AG04450 (cell line): Measurements from ENCODE around the gene ANKUB1. TPM values are rescaled to one million over a fixed set of nuclear protein-coding genes. Genes with fewer than 3 reads are reported as not detected.

Experiments used
- CTCF ChIA-PET: fragments of 300-600, 350-600 bp; formaldehyde crosslinking; extraction: SDS; loops from one replicate; lab custom pipeline; 2022; ENCODE audit warnings: antibody characterized with exemption, inconsistent platforms; lab: Charles Lee
- POLR2A ChIA-PET: fragments of 350-600 bp; formaldehyde crosslinking; extraction: SDS; loops from one replicate; lab custom pipeline; 2021; ENCODE audit warnings: antibody characterized with exemption, inconsistent platforms; lab: Yijun Ruan, JAX
- DNase-seq: peaks from one replicate; pipeline ENCODE4 v3.0.0-alpha.2; 2011; ENCODE audit warnings: low read depth, low spot score
- H3K27ac ChIP-seq: one replicate; pipeline ENCODE4 v1.5.1; 2012; ENCODE audit warnings: low read depth, low read length, control low read depth
- H3K27me3 ChIP-seq: one replicate; pipeline ENCODE4 v1.6.0; 2012; ENCODE audit warnings: low read length; ENCODE audit not compliant: control insufficient read depth, insufficient read depth
- H3K4me3 ChIP-seq: 2 replicates; pipeline ENCODE4 v1.5.1; 2011; ENCODE audit warnings: mild to moderate bottlenecking, low read depth, low read length, control low read depth
- H3K9me3 ChIP-seq: 2 replicates; pipeline ENCODE4 v1.5.1; 2012; ENCODE audit warnings: low read length; ENCODE audit not compliant: control insufficient read depth, insufficient read depth
- polyA plus RNA-seq: library from polyadenylated mRNA; depleted of rRNA; stranded (reverse); fragments of >200 nt; gene quantifications from 2 replicates; pipeline ENCODE4 v1.2.3, GENCODE V29; 2011; rRNA removed
- small RNA-seq: library from RNA; depleted of rRNA; stranded (forward); fragments of <200 nt; gene quantifications from one replicate; pipeline ENCODE3, GENCODE V24; 2012; ENCODE audit warnings: low read depth; ENCODE audit not compliant: insufficient read length
- TF ChIP-seq, protein P1 (sequence below): IDR thresholded peaks from 2 replicates; pipeline ENCODE4 v1.5.1; 2011; ENCODE audit warnings: low read depth, low read length, control low read depth, inconsistent platforms

The ANKUB1 gene
- polyA plus RNA-seq, 1 experiment = not detected

DNA sequence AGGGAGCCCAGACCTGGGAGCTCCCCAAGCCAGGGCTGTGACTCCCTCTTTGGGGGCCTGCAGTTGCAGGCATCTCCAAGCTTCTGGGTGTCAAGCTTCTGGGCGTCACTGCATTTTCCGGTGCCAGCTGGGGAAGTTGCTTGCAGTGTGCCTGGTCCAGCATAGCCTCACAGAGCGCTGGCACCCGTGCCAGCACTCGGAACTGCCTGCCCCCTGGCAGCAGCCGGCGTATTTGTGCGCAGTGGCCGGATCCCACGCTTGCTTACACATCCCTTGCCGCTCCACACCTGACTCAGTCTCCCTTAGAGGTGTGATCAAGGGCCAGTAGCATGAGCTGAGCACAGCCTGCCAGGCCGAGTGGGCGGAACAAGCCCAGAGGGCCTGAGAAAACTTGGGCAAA, 77.1 kb downstream of the ANKUB1 start:
- CTCF ChIA-PET = interaction anchor here (1.2 to 1.8 kb wide), 3 partner anchors 146 to 220 kb away, joined by 3 to 7 read pairs (median 4); no protein-coding TSS in a partner anchor
- POLR2A ChIA-PET = no interaction called here
- Histone ChIP-seq H3K4me3 (no peak overlapping the region), H3K27me3 (no peaks in the 10 kb centered on the region), H3K27ac (no peak overlapping the region), H3K9me3 (no peaks in the 10 kb centered on the region)
- TF ChIP-seq, protein P1, sequence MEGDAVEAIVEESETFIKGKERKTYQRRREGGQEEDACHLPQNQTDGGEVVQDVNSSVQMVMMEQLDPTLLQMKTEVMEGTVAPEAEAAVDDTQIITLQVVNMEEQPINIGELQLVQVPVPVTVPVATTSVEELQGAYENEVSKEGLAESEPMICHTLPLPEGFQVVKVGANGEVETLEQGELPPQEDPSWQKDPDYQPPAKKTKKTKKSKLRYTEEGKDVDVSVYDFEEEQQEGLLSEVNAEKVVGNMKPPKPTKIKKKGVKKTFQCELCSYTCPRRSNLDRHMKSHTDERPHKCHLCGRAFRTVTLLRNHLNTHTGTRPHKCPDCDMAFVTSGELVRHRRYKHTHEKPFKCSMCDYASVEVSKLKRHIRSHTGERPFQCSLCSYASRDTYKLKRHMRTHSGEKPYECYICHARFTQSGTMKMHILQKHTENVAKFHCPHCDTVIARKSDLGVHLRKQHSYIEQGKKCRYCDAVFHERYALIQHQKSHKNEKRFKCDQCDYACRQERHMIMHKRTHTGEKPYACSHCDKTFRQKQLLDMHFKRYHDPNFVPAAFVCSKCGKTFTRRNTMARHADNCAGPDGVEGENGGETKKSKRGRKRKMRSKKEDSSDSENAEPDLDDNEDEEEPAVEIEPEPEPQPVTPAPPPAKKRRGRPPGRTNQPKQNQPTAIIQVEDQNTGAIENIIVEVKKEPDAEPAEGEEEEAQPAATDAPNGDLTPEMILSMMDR = no peak
- DNase-seq = no peak

DNA sequence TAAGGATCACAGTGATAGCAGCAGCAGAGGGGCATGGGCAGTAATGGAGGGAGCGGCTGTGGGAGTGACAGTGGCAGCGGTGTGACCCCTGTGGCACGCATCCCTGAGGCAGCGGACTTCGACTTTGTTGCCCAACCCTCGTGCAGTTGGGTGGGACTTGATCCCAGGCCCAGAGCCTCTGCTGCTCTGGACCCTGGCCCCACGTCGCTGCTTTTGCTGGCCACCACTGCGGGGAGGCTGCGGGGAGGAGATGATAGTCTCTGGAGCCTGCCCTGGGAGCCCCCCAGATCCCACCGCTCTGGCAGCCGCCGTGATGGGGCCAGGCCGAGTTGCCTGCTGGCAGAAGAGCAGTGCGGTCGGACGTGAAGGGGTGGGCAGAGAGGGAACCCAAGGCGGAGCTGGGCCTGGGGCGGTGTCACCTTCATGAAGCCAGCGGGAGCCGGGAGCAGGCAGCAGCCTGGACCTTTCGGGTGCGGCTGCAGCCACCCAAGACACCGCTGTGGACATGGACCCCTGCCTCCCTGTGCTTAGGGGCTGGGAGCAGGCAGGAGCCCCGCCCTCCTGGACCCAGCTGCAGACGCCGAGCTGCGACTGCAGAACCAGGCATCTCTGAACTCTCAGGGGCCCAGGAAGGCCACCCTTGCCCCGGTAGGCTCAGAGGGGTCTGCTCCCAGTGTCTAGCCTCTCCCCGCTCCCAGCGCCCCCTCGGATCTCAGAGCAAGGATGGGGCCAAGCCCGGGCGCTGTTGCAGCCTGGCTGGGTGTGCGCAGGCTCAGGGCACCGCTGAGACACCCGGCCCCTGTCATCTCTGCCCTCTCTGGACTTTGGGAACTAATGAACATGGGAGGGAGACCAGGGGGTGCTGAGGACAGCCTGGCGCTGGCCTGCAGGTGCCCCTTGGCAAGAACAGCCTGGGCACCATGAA, 78.4 kb downstream of the ANKUB1 start:
- ChIA-PET POLR2A (no interaction called here), CTCF (interaction anchor here (1.2 to 1.8 kb wide), 2 partner anchors 183 to 219 kb away, joined by 3 to 7 read pairs; no protein-coding TSS in a partner anchor)
- Histone ChIP-seq H3K27ac (no peak overlapping the region), H3K9me3 (no peaks in the 10 kb centered on the region), H3K27me3 (no peaks in the 10 kb centered on the region), H3K4me3 (no peak overlapping the region)
- TF ChIP-seq, protein P1 = no peak
- no peak for DNase-seq

Small RNA genes lying within 50 kb of the gene (small RNA-seq; reads per million reads assigned to genes)
- not detected for gene RNU6-507P

Other genes starting within 250 kb of the ANKUB1 start
- 161 and 164 TPM in 2 replicates for gene WWTR1, start 134.5 kb downstream of the ANKUB1 start, polyA plus RNA-seq
- 43.5 and 56.0 TPM in 2 replicates for gene COMMD2, start 40.1 kb downstream of the ANKUB1 start, polyA plus RNA-seq
- 31.4 and 46.3 TPM in 2 replicates for gene RNF13, start 20.7 kb upstream of the ANKUB1 start, polyA plus RNA-seq
- 467 and 659 TPM in 2 replicates for gene PFN2, start 178.3 kb upstream of the ANKUB1 start, polyA plus RNA-seq